ENCODE results near the gene MAP6. TPM values are rescaled to one million over a fixed set of nuclear protein-coding genes. Genes with fewer than 3 reads are reported as not detected.

Gene MAP6
- total and polyA plus RNA-seq, 7 donors: 0.60 to 24.9 (median 8.7) TPM; not detected in 1

GRCh38 chr11:75714211-75714610 is 45.4 kb upstream of the MAP6 start:
- 19 to 63% methylated on average over 9 of the region's 9 CpGs for WGBS, 2 donors
- TF ChIP-seq POLR2AphosphoS5 (IDR thresholded peaks at IDR 0.05) (no peak), CTCF (IDR thresholded peaks at IDR 0.05) (no peak), POLR2A (IDR thresholded peaks at IDR 0.05) (no peak)
- Histone ChIP-seq H3K4me1 (no peaks in the 10 kb centered on the region), H3K9me3 (no peaks in the 10 kb centered on the region), H3K36me3 (no peaks in the 10 kb centered on the region), H3K4me3 (no peak overlapping the region), H3K27ac (no peak overlapping the region), H3K27me3 (no peaks in the 10 kb centered on the region)
- intact Hi-C loops (cut with DNase I): loop anchor here (5.0 kb wide), 1 partner anchor 53 kb away; the partner anchor contains the start of gene DGAT2
- DNase-seq: no peak

- peak overlapping the region in 2 of 4 donors; percentile 34 to 46 for H3K27ac ChIP-seq
- no peak overlapping the region for H3K4me3 ChIP-seq
- H3K27me3 ChIP-seq: no peaks in the 10 kb centered on the region
- DNase-seq: peak; percentile 85
- 3 to 6% methylated on average over 17 of the region's 17 CpGs for WGBS, 2 donors
- H3K9me3 ChIP-seq: no peaks in the 10 kb centered on the region
- no peak for TF ChIP-seq EP300 (IDR thresholded peaks at IDR 0.05)
- peak; percentile 84 to 97 (median 89) for TF ChIP-seq CTCF (IDR thresholded peaks at IDR 0.05)
- H3K36me3 ChIP-seq: no peaks in the 10 kb centered on the region
- peaks cover 0 to 14% (median 11%) of the 10 kb centered on the region in 4 donors for H3K4me1 ChIP-seq
- intact Hi-C loops (cut with DNase I): loop anchor here (1.0 to 10.0 kb wide), 3 partner anchors 159 to 446 kb away; no protein-coding TSS in a partner anchor
These were observed 37.5 kb upstream of the MAP6 start for GRCh38 chr11:75706260-75706729.

- no peak overlapping the region for H3K4me3 ChIP-seq
- H3K9me3 ChIP-seq: no peaks in the 10 kb centered on the region
- intact Hi-C loops (cut with DNase I): loop anchor here (5.0 to 10.0 kb wide), 2 partner anchors 159 to 447 kb away; no protein-coding TSS in a partner anchor
- no peak for DNase-seq
- H3K27ac ChIP-seq: no peak overlapping the region
- peaks cover 0 to 18% (median 11%) of the 10 kb centered on the region in 4 donors for H3K4me1 ChIP-seq
- TF ChIP-seq POLR2A (IDR thresholded peaks at IDR 0.05) (no peak), CTCF (IDR thresholded peaks at IDR 0.05) (no peak), POLR2AphosphoS5 (IDR thresholded peaks at IDR 0.05) (no peak), EP300 (IDR thresholded peaks at IDR 0.05) (no peak)
- H3K27me3 ChIP-seq: no peaks in the 10 kb centered on the region
- WGBS, 2 donors: 88 to 91% methylated on average over 3 of the region's 3 CpGs
- no peaks in the 10 kb centered on the region for H3K36me3 ChIP-seq
These were observed 36.7 kb upstream of the MAP6 start for GRCh38 chr11:75705541-75705940.

GRCh38 chr11:75703695-75704237 is 34.9 kb upstream of the MAP6 start:
- TF ChIP-seq POLR2A (IDR thresholded peaks at IDR 0.05) (no peak), CTCF (IDR thresholded peaks at IDR 0.05) (no peak), EP300 (IDR thresholded peaks at IDR 0.05) (no peak), POLR2AphosphoS5 (IDR thresholded peaks at IDR 0.05) (no peak)
- Histone ChIP-seq H3K27me3 (no peaks in the 10 kb centered on the region), H3K36me3 (no peaks in the 10 kb centered on the region), H3K4me1 (peaks cover 0 to 18% (median 11%) of the 10 kb centered on the region in 4 donors), H3K27ac (no peak overlapping the region), H3K4me3 (no peak overlapping the region), H3K9me3 (no peaks in the 10 kb centered on the region)
- intact Hi-C loops (cut with DNase I): loop anchor here (10.0 kb wide), 1 partner anchor 161 kb away; no protein-coding TSS in a partner anchor
- 84 to 93% methylated on average over 7 of the region's 7 CpGs for WGBS, 2 donors
- DNase-seq: no peak

Measured in sigmoid colon (tissue), 7 donors.